ENCODE measurements around the gene PKNOX1. TPM values are rescaled to one million over a fixed set of nuclear protein-coding genes. Genes with fewer than 3 reads are reported as not detected.
"Not testable (repeated sequence)": the region's sequence is repeated elsewhere in the genome, so short reads cannot be mapped to it uniquely, and the experiment has no call there.

PKNOX1 gene
- total RNA-seq, 1 donor from 2014 or later: 8.2 TPM

DNA sequence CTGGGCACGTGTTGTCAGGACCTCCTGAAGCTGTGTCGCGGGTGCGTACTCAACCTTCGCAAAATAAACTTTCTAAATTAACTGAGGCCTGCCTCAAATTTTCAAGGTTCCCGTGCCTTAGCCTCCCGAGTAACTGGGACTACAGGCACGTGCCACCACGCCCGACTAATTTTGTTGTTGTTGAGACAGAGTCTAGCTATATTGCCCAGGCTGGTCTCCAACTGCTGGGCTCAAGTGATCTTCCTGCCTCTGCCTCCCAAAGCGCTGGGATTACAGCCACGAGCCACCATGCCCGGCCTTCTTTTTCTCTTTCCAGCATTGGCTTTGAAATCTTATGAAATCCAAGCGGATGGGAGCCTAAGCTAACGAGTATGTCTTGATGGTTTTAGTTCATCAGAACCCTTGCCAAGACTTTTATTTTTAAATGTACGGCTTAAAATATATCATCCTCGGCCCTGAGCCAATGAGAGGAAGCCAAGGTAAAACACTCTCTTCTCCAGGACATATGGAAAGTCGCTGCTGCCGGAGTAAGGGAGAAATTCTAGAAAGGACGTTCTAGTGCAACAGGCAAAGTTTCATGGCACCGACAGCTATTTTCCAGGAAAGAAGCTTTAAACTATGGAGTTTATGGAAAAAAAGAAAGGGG, 36.3 kb upstream of the PKNOX1 start:
- Mint-ChIP-seq H3K36me3 (ENCODE audit: low read depth, unreplicated experiment) (peaks cover 4% of the 10 kb centered on the region), H3K9me3 (ENCODE audit: unreplicated experiment) (peaks cover 4% of the 10 kb centered on the region), H3K4me3 (ENCODE audit: unreplicated experiment) (no peak overlapping the region), H3K27me3 (ENCODE audit: unreplicated experiment) (no peaks in the 10 kb centered on the region), H3K4me1 (ENCODE audit: unreplicated experiment) (peaks cover 22% of the 10 kb centered on the region), H3K27ac (ENCODE audit: unreplicated experiment) (no peak overlapping the region)
- no peak for DNase-seq (ENCODE audit: low spot score)
- TF ChIP-seq, protein P1, sequence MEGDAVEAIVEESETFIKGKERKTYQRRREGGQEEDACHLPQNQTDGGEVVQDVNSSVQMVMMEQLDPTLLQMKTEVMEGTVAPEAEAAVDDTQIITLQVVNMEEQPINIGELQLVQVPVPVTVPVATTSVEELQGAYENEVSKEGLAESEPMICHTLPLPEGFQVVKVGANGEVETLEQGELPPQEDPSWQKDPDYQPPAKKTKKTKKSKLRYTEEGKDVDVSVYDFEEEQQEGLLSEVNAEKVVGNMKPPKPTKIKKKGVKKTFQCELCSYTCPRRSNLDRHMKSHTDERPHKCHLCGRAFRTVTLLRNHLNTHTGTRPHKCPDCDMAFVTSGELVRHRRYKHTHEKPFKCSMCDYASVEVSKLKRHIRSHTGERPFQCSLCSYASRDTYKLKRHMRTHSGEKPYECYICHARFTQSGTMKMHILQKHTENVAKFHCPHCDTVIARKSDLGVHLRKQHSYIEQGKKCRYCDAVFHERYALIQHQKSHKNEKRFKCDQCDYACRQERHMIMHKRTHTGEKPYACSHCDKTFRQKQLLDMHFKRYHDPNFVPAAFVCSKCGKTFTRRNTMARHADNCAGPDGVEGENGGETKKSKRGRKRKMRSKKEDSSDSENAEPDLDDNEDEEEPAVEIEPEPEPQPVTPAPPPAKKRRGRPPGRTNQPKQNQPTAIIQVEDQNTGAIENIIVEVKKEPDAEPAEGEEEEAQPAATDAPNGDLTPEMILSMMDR (IDR thresholded peaks at IDR 0.05; ENCODE audit: unreplicated experiment): no peak

DNA sequence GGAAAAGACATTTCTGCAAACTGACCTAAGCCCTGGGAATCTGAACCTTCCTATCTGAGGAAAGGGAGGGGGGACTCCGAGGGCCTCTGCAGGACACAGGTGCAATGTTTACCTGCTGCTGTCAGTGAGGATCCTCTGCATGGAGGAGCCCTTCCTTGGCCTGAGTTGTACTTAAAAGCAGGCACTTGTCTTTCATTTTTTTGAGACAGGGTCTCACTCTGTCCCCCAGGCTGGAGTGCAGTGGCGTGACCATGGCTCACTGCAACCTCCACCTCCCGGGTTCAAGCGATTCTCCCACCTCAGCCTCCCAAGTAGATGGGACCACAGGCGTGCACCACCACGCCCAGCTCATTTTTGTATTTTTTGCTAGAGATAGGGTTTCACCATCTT, 35.8 kb upstream of the PKNOX1 start:
- H3K4me1 Mint-ChIP-seq (ENCODE audit: unreplicated experiment): peaks cover 21% of the 10 kb centered on the region
- not testable (repeated sequence) for H3K27ac Mint-ChIP-seq (ENCODE audit: unreplicated experiment)

GRCh38 chr21:42939582-42940413, 34.6 kb upstream of the PKNOX1 start:
- DNase-seq (ENCODE audit: low spot score): no peak
- Mint-ChIP-seq H3K27ac (ENCODE audit: unreplicated experiment) (peak overlapping the region; percentile 21), H3K27me3 (ENCODE audit: unreplicated experiment) (no peaks in the 10 kb centered on the region), H3K9me3 (ENCODE audit: unreplicated experiment) (peaks cover 4% of the 10 kb centered on the region), H3K4me3 (ENCODE audit: unreplicated experiment) (no peak overlapping the region), H3K36me3 (ENCODE audit: low read depth, unreplicated experiment) (peaks cover 4% of the 10 kb centered on the region), H3K4me1 (ENCODE audit: unreplicated experiment) (peaks cover 21% of the 10 kb centered on the region)
- TF ChIP-seq, protein P1 (IDR thresholded peaks at IDR 0.05; ENCODE audit: unreplicated experiment): no peak

More for the DNA sequence above, 35.8 kb upstream of the PKNOX1 start:
- not testable (repeated sequence) for DNase-seq (ENCODE audit: low spot score); H3K27me3 Mint-ChIP-seq (ENCODE audit: unreplicated experiment); H3K9me3 Mint-ChIP-seq (ENCODE audit: unreplicated experiment); H3K4me3 Mint-ChIP-seq (ENCODE audit: unreplicated experiment); H3K36me3 Mint-ChIP-seq (ENCODE audit: low read depth, unreplicated experiment)

GRCh38 chr21:42941696-42942085, 32.7 kb upstream of the PKNOX1 start:
- Mint-ChIP-seq H3K9me3 (ENCODE audit: unreplicated experiment) (peaks cover 4% of the 10 kb centered on the region), H3K4me1 (ENCODE audit: unreplicated experiment) (peaks cover 17% of the 10 kb centered on the region), H3K27me3 (ENCODE audit: unreplicated experiment) (no peaks in the 10 kb centered on the region), H3K27ac (ENCODE audit: unreplicated experiment) (no peak overlapping the region), H3K4me3 (ENCODE audit: unreplicated experiment) (no peak overlapping the region), H3K36me3 (ENCODE audit: low read depth, unreplicated experiment) (peaks cover 4% of the 10 kb centered on the region)
- TF ChIP-seq, protein P1 (IDR thresholded peaks at IDR 0.05; ENCODE audit: unreplicated experiment): no peak
- DNase-seq (ENCODE audit: low spot score): no peak

DNA sequence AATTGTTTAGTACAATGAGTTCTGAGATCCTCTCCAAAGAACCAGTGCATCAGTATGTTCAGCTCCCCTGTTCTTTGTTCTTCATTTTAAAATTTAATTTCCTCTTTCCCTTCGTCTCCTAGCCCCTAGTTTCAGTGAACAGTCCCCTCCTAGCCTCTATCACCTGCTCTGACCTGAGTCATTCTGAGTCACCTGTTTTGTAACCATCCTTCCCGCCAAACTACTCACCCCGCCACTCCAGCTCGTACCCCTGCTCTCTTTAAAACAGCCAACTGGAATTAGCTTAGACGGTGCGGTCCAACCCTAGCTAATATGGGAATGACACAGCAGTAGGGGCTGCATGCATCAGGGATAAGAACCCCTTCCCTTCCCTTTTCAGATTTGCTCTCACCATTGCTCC, 32.1 kb upstream of the PKNOX1 start:
- no peak for DNase-seq (ENCODE audit: low spot score)
- TF ChIP-seq, protein P1 (IDR thresholded peaks at IDR 0.05; ENCODE audit: unreplicated experiment): no peak
- H3K27ac Mint-ChIP-seq (ENCODE audit: unreplicated experiment): no peak overlapping the region
- H3K4me1 Mint-ChIP-seq (ENCODE audit: unreplicated experiment): peaks cover 11% of the 10 kb centered on the region
- no peak overlapping the region for H3K4me3 Mint-ChIP-seq (ENCODE audit: unreplicated experiment)
- H3K36me3 Mint-ChIP-seq (ENCODE audit: low read depth, unreplicated experiment): peaks cover 4% of the 10 kb centered on the region
- H3K9me3 Mint-ChIP-seq (ENCODE audit: unreplicated experiment): peaks cover 4% of the 10 kb centered on the region
- no peaks in the 10 kb centered on the region for H3K27me3 Mint-ChIP-seq (ENCODE audit: unreplicated experiment)

- not testable (repeated sequence) for DNase-seq (ENCODE audit: low spot score); H3K9me3 Mint-ChIP-seq (ENCODE audit: unreplicated experiment); H3K4me1 Mint-ChIP-seq (ENCODE audit: unreplicated experiment); H3K27me3 Mint-ChIP-seq (ENCODE audit: unreplicated experiment); H3K4me3 Mint-ChIP-seq (ENCODE audit: unreplicated experiment); H3K36me3 Mint-ChIP-seq (ENCODE audit: low read depth, unreplicated experiment); H3K27ac Mint-ChIP-seq (ENCODE audit: unreplicated experiment)
These were observed 25.1 kb upstream of the PKNOX1 start for GRCh38 chr21:42949094-42949755.

DNA sequence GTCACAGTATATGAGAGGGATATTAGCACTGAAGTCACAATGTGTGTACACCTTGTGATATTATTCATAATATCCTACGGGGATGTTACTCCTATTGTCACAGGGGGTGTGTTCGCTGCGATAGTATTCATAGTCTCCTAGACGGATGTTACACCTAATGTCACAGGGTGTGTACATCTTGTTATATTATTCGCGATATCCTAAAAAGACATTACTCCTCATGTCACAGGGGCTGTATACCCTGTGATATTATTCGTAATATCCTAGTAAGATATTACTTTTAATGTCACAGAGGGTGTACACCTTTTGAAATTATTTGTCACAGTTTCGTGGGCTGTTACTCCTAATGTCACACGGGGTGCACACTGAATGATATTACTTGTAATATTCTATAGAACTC, 23.2 kb upstream of the PKNOX1 start:
- DNase-seq (ENCODE audit: low spot score); H3K9me3 Mint-ChIP-seq (ENCODE audit: unreplicated experiment); H3K4me3 Mint-ChIP-seq (ENCODE audit: unreplicated experiment); H3K36me3 Mint-ChIP-seq (ENCODE audit: low read depth, unreplicated experiment); H3K27ac Mint-ChIP-seq (ENCODE audit: unreplicated experiment); H3K27me3 Mint-ChIP-seq (ENCODE audit: unreplicated experiment); H3K4me1 Mint-ChIP-seq (ENCODE audit: unreplicated experiment): not testable (repeated sequence)
